NCI-H82 treated with DMSO at 0.1 percent for 48 hours (cell line): ENCODE data around the gene POLE3.
"Not testable (repeated sequence)": the region's sequence is repeated elsewhere in the genome, so short reads cannot be mapped to it uniquely, and the experiment has no call there.

Experiments
- DNase-seq: peaks from one replicate; lab custom pipeline; 2025; ENCODE audit not compliant: unreplicated experiment; lab: John Stamatoyannopoulos, UW

The POLE3 gene

GRCh38 chr9:113410207-113410864 is at the start of gene POLE3, which contains the start of gene C9orf43:
Gene POLE3, minus strand, starts transcription at chr9:113410675. Its CDS starts 382 bp downstream, at chr9:113410293.
Gene C9orf43, plus strand, starts transcription at chr9:113410747. Its CDS starts 2,747 bp downstream, at chr9:113413494.
- peak; percentile 82 for DNase-seq

GRCh38 chr9:113456235-113456634 is 45.8 kb upstream of the POLE3 start:
- no peak for DNase-seq

GRCh38 chr9:113454914-113455761 is 44.7 kb upstream of the POLE3 start:
- DNase-seq, result no peak

- DNase-seq, result no peak
Measured at GRCh38 chr9:113452113-113452605, 41.7 kb upstream of the POLE3 start.

- no peak for DNase-seq
Measured at GRCh38 chr9:113449376-113449775, 38.9 kb upstream of the POLE3 start.

- peak; percentile 11 for DNase-seq
Measured at GRCh38 chr9:113446323-113446740, 35.9 kb upstream of the POLE3 start.

- no peak for DNase-seq
Measured at GRCh38 chr9:113444736-113445135, 34.3 kb upstream of the POLE3 start.

GRCh38 chr9:113437716-113438115 is 27.2 kb upstream of the POLE3 start:
- DNase-seq, result not testable (repeated sequence)

- no peak for DNase-seq
Measured at GRCh38 chr9:113436728-113437515, 26.4 kb upstream of the POLE3 start.

GRCh38 chr9:113431191-113431590 is 20.7 kb upstream of the POLE3 start:
- DNase-seq, result no peak

GRCh38 chr9:113428062-113428615 is 17.7 kb upstream of the POLE3 start:
- no peak for DNase-seq

- DNase-seq, result no peak
Measured at GRCh38 chr9:113427629-113428028, 17.2 kb upstream of the POLE3 start.

- no peak for DNase-seq
Measured at GRCh38 chr9:113426701-113427100, 16.2 kb upstream of the POLE3 start.

GRCh38 chr9:113425072-113425471 is 14.6 kb upstream of the POLE3 start:
- no peak for DNase-seq

- no peak for DNase-seq
Measured at GRCh38 chr9:113421726-113422125, 11.3 kb upstream of the POLE3 start.

GRCh38 chr9:113417370-113417769 is 6.9 kb upstream of the POLE3 start:
- no peak for DNase-seq

GRCh38 chr9:113416149-113416721 is 5.8 kb upstream of the POLE3 start:
- no peak for DNase-seq

GRCh38 chr9:113409883-113410206 is 630 bp downstream of the POLE3 start:
- DNase-seq, result no peak

GRCh38 chr9:113409481-113409880 is 994 bp downstream of the POLE3 start:
- no peak for DNase-seq

- DNase-seq, result peak; percentile 29
Measured at GRCh38 chr9:113406873-113407511, 3.5 kb downstream of the POLE3 start.
